MM.1S (cell line): ENCODE data around the gene HNRNPA0.

Experiments used
- DNase-seq: peaks from one replicate; pipeline ENCODE4 v3.0.0-alpha.2; 2015
- H2AFZ ChIP-seq: fragments of 300-600 bp; sonication (generic); 2 replicates; pipeline ENCODE4 v1.6.0; 2016; ENCODE audit warnings: antibody characterized with exemption, low read length
- H3F3A ChIP-seq: fragments of 300-600 bp; sonication (generic); 2 replicates; pipeline ENCODE4 v1.6.1; 2016; ENCODE audit warnings: mild to moderate bottlenecking, antibody characterized with exemption, low read length, moderate library complexity, mixed read lengths; ENCODE audit not compliant: insufficient read depth
- H3K27ac ChIP-seq: fragments of 300-600 bp; sonication (generic); 2 replicates; pipeline ENCODE4 v1.5.1; 2016; ENCODE audit warnings: mild to moderate bottlenecking, low read length
- H3K27me3 ChIP-seq: fragments of 300-600 bp; sonication (generic); replicated peaks from 2 replicates; pipeline ENCODE4 v1.6.0; 2016; ENCODE audit warnings: low read length; ENCODE audit not compliant: insufficient read depth
- H3K36me3 ChIP-seq: fragments of 300-600 bp; sonication (generic); replicated peaks from 2 replicates; pipeline ENCODE4 v1.6.1; 2016; ENCODE audit warnings: mild to moderate bottlenecking, low read length, mixed read lengths; ENCODE audit not compliant: insufficient read depth
- H3K4me1 ChIP-seq: fragments of 300-600 bp; sonication (generic); 2 replicates; pipeline ENCODE4 v1.6.1; 2016; ENCODE audit warnings: low read length, mixed read lengths
- H3K4me2 ChIP-seq: fragments of 300-600 bp; sonication (generic); 2 replicates; pipeline ENCODE4 v1.6.0; 2016; ENCODE audit warnings: low read depth, low read length
- H3K4me3 ChIP-seq: fragments of 300-600 bp; sonication (generic); 2 replicates; pipeline ENCODE4 v1.5.1; 2016; ENCODE audit warnings: low read length, mixed read lengths
- H3K79me2 ChIP-seq: fragments of 300-600 bp; sonication (generic); 2 replicates; pipeline ENCODE4 v1.6.1; 2016; ENCODE audit warnings: mixed run types, low read length, mixed read lengths
- H3K9ac ChIP-seq: fragments of 300-600 bp; sonication (generic); 2 replicates; pipeline ENCODE4 v1.6.1; 2016; ENCODE audit warnings: low read length, mixed read lengths
- H3K9me2 ChIP-seq: fragments of 300-600 bp; sonication (generic); replicated peaks from 2 replicates; pipeline ENCODE4 v1.6.1; 2016; ENCODE audit warnings: mild to moderate bottlenecking, low read length, mixed read lengths; ENCODE audit not compliant: insufficient read depth
- H3K9me3 ChIP-seq: fragments of 300-600 bp; sonication (generic); replicated peaks from 2 replicates; pipeline ENCODE4 v1.6.1; 2016; ENCODE audit warnings: mild to moderate bottlenecking, low read length, mixed read lengths; ENCODE audit not compliant: insufficient read depth
- H4K20me1 ChIP-seq: fragments of 300-600 bp; sonication (generic); 2 replicates; pipeline ENCODE4 v1.6.1; 2016; ENCODE audit warnings: mild to moderate bottlenecking, low read length, moderate library complexity, mixed read lengths; ENCODE audit not compliant: insufficient read depth
- EZH2 ChIP-seq: fragments of 300-600 bp; sonication (generic); optimal IDR thresholded peaks from 2 replicates; pipeline ENCODE3; 2017; ENCODE audit warnings: low read depth, mild to moderate bottlenecking, antibody characterized with exemption, low read length, mixed read lengths
- EZH2phosphoT487 ChIP-seq: fragments of 300-600 bp; sonication (generic); IDR thresholded peaks from 2 replicates; pipeline ENCODE4 v1.6.1; 2018; ENCODE audit warnings: antibody characterized with exemption, low read length
- TF ChIP-seq, protein P1 (sequence below): fragments of 300-600 bp; sonication (generic); IDR thresholded peaks from 2 replicates; pipeline ENCODE4 v1.5.1; 2016; ENCODE audit warnings: antibody characterized with exemption, low read length, mixed read lengths

HNRNPA0 gene

DNA sequence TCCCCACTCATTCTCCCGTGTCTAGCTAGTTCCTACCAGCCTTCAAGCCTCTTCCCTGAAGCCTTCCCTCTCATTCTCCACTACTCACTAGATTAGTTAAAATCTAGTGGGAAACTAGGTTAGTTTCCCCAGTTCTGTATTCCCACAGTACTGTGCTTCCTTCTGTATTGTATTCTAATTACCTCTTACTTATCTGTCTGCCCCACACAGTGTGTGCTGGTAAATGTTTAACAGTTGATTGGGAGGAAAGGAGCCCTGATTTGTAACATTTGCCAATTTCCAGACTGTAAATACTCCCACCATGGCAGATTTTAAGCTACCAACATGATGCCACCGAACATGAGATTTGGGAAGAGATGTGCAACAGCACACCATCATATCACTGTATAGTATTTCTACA is 26.5 kb downstream of the HNRNPA0 start:
- no peak for TF ChIP-seq EZH2phosphoT487
- TF ChIP-seq EZH2 = no peak
- TF ChIP-seq, protein P1, sequence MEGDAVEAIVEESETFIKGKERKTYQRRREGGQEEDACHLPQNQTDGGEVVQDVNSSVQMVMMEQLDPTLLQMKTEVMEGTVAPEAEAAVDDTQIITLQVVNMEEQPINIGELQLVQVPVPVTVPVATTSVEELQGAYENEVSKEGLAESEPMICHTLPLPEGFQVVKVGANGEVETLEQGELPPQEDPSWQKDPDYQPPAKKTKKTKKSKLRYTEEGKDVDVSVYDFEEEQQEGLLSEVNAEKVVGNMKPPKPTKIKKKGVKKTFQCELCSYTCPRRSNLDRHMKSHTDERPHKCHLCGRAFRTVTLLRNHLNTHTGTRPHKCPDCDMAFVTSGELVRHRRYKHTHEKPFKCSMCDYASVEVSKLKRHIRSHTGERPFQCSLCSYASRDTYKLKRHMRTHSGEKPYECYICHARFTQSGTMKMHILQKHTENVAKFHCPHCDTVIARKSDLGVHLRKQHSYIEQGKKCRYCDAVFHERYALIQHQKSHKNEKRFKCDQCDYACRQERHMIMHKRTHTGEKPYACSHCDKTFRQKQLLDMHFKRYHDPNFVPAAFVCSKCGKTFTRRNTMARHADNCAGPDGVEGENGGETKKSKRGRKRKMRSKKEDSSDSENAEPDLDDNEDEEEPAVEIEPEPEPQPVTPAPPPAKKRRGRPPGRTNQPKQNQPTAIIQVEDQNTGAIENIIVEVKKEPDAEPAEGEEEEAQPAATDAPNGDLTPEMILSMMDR = no peak
- Histone ChIP-seq H3K9me3 (no peaks in the 10 kb centered on the region), H3K79me2 (no peaks in the 10 kb centered on the region), H3K4me1 (no peaks in the 10 kb centered on the region), H3K27me3 (no peaks in the 10 kb centered on the region), H3K36me3 (no peaks in the 10 kb centered on the region), H2AFZ (no peak overlapping the region), H4K20me1 (no peaks in the 10 kb centered on the region), H3K27ac (no peak overlapping the region), H3F3A (no peaks in the 10 kb centered on the region), H3K4me2 (no peak overlapping the region), H3K9me2 (no peaks in the 10 kb centered on the region), H3K4me3 (no peak overlapping the region), H3K9ac (no peak overlapping the region)
- no peak for DNase-seq

DNA sequence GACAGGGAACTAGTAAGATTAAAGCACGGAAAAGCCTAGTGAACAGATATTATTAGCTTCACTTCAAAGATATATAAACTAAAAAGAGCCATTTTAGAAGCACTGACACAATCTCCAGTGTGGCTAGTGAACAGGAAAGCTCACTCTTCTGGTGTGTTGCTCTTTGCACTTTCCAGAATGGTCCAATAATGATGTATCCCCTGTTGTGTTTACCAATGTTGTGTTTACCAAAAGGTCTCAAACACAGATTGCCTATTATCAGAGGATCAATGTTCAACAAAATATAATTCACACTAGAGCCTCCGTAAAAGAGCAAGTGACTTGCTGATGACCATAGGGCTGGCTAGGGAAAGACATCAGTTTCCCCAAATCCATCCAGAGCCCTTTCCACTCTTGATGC is 29.9 kb downstream of the HNRNPA0 start:
- H3K4me2 ChIP-seq = no peak overlapping the region
- no peak for DNase-seq
- TF ChIP-seq EZH2phosphoT487 = no peak
- no peak for TF ChIP-seq EZH2
- TF ChIP-seq, protein P1 = no peak

DNA sequence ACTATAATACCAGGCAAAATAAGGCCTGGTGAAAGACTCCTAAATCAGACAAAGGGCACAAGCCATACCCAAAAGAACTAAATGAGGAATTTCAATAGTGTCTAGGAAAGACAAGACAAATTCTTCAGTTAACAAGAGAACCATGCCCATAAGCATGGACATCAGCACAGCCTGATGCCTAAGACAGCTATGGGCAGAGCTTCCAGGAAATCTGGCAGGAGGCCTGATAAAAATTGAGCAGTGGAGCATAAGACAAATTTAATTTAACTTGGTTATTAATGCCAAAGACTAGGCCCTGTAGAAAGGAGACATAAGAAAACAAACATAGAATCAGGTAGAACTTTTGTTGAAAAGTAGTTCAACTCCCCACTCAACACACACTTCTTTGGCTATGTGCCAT is 35.6 kb downstream of the HNRNPA0 start:
- TF ChIP-seq EZH2phosphoT487 = no peak
- Histone ChIP-seq H3K4me1 (no peaks in the 10 kb centered on the region), H3K4me3 (no peak overlapping the region), H3K27ac (no peak overlapping the region), H3K9ac (no peak overlapping the region), H3K9me3 (no peaks in the 10 kb centered on the region), H3K9me2 (no peaks in the 10 kb centered on the region), H3K36me3 (no peaks in the 10 kb centered on the region), H3K79me2 (no peaks in the 10 kb centered on the region), H4K20me1 (no peaks in the 10 kb centered on the region), H2AFZ (no peak overlapping the region), H3K27me3 (no peaks in the 10 kb centered on the region), H3F3A (no peaks in the 10 kb centered on the region), H3K4me2 (no peak overlapping the region)
- DNase-seq = no peak

More for the DNA sequence above, 29.9 kb downstream of the HNRNPA0 start:
- H3K79me2 ChIP-seq = no peaks in the 10 kb centered on the region
- H3K9me2 ChIP-seq = no peaks in the 10 kb centered on the region
- H3K27me3 ChIP-seq = no peaks in the 10 kb centered on the region
- H4K20me1 ChIP-seq = no peaks in the 10 kb centered on the region
- no peak overlapping the region for H3K9ac ChIP-seq
- H3K4me3 ChIP-seq = no peak overlapping the region
- no peak overlapping the region for H2AFZ ChIP-seq
- H3K27ac ChIP-seq = no peak overlapping the region
- no peaks in the 10 kb centered on the region for H3K9me3 ChIP-seq
- H3K4me1 ChIP-seq = no peaks in the 10 kb centered on the region
- no peaks in the 10 kb centered on the region for H3K36me3 ChIP-seq
- H3F3A ChIP-seq = no peaks in the 10 kb centered on the region

GRCh38 chr5:137716337-137716736 is 37.8 kb downstream of the HNRNPA0 start:
- no peaks in the 10 kb centered on the region for H3F3A ChIP-seq
- no peaks in the 10 kb centered on the region for H3K9me3 ChIP-seq
- H3K79me2 ChIP-seq = no peaks in the 10 kb centered on the region
- no peak overlapping the region for H3K27ac ChIP-seq
- TF ChIP-seq EZH2phosphoT487 (no peak), EZH2 (no peak)
- TF ChIP-seq, protein P1 = no peak
- no peak overlapping the region for H2AFZ ChIP-seq
- no peaks in the 10 kb centered on the region for H3K9me2 ChIP-seq
- no peak overlapping the region for H3K4me3 ChIP-seq
- no peaks in the 10 kb centered on the region for H3K36me3 ChIP-seq
- no peaks in the 10 kb centered on the region for H3K27me3 ChIP-seq
- H3K4me2 ChIP-seq = no peak overlapping the region
- H3K9ac ChIP-seq = no peak overlapping the region
- no peak for DNase-seq
- no peaks in the 10 kb centered on the region for H4K20me1 ChIP-seq
- H3K4me1 ChIP-seq = no peaks in the 10 kb centered on the region
